GM18873 (cell line): Measurements from ENCODE around the gene TDP1.
"Not testable (repeated sequence)": the region's sequence is repeated elsewhere in the genome, so short reads cannot be mapped to it uniquely, and the experiment has no call there.

Experiments used
- ATAC-seq: cut with Tn5 transposase; IDR thresholded peaks from one replicate; pipeline ENCODE4 v1.9.1; 2021; ENCODE audit warnings: mild to moderate bottlenecking, moderate library complexity, moderate number of reproducible peaks; ENCODE audit not compliant: unreplicated experiment, low FRiP score

Gene TDP1

GRCh38 chr14:90089486-90089885 is 133.8 kb downstream of the TDP1 start:
- not testable (repeated sequence) for ATAC-seq

- no peak for ATAC-seq
These were observed 135.7 kb downstream of the TDP1 start for GRCh38 chr14:90091393-90091792.

GRCh38 chr14:90093942-90094595 is 138.3 kb downstream of the TDP1 start:
- ATAC-seq: no peak
